HFF-Myc (cell line): ENCODE data around the gene CAMTA1.

Experiments
- DNase-seq: peaks from one replicate; pipeline ENCODE4 v3.0.0-alpha.2; 2011; ENCODE audit warnings: low read depth; ENCODE audit errors: extremely low read depth
- H3K4me3 ChIP-seq: replicated peaks from 2 replicates; pipeline ENCODE4 v1.5.1; 2011; ENCODE audit warnings: low read depth, mild to moderate bottlenecking, control low read depth, low read length
- CTCF ChIP-seq: IDR thresholded peaks from 2 replicates; pipeline ENCODE4 v1.5.1; 2012; ENCODE audit warnings: mild to moderate bottlenecking, low read depth, low read length, control low read depth; ENCODE audit errors: missing control alignments

CAMTA1 gene

GRCh38 chr1:6820899-6821298, 35.6 kb downstream of the CAMTA1 start:
- TF ChIP-seq CTCF: no peak
- DNase-seq: no peak
- no peak overlapping the region for H3K4me3 ChIP-seq

DNA sequence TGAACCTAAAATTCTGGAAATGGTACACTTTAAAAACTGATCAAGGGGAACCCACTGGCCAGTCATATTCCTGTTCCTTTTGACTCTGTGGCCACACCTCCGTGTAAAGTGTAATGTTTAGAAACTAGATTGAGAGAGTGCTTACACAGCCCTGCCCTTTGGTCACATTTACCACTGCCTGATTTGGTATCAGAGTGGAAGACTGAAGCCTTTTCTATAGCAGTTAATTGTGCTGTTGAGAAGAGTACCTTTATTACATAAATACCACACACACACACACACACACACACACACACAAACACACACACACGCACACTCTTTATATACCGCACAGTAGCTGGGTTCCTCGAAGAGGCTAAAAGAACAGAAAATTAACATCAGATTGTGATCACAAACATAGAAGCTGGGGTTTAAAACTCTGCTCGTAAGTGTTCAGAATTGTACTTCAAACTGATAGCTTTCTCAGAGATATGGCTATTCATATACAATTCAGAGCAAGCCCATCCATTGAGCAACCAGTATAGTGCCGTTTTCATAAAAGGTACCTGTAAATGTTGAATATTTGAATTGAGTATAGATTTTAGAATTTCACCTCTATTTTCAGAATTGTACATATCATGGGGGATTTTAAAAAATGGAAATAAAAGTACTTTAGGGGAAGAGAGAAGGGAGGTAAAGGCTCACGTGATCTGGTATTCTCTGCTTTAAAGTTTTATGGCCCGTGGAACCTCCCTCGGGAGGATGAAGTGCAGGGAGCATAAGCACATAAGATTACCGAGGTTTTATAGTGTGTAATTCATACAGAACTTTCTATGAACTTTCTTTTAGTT, 37.5 kb downstream of the CAMTA1 start:
- DNase-seq: no peak
- TF ChIP-seq CTCF: no peak
- no peak overlapping the region for H3K4me3 ChIP-seq

- TF ChIP-seq CTCF: no peak
- no peak for DNase-seq
- H3K4me3 ChIP-seq: no peak overlapping the region
Measured at GRCh38 chr1:6823793-6824192, 38.5 kb downstream of the CAMTA1 start.

GRCh38 chr1:6824665-6825368, 39.6 kb downstream of the CAMTA1 start:
- H3K4me3 ChIP-seq: no peak overlapping the region
- TF ChIP-seq CTCF: no peak

GRCh38 chr1:6825828-6826227, 40.6 kb downstream of the CAMTA1 start:
- TF ChIP-seq CTCF: no peak
- H3K4me3 ChIP-seq: no peak overlapping the region

More at GRCh38 chr1:6824665-6825368, 39.6 kb downstream of the CAMTA1 start:
- DNase-seq: no peak

DNA sequence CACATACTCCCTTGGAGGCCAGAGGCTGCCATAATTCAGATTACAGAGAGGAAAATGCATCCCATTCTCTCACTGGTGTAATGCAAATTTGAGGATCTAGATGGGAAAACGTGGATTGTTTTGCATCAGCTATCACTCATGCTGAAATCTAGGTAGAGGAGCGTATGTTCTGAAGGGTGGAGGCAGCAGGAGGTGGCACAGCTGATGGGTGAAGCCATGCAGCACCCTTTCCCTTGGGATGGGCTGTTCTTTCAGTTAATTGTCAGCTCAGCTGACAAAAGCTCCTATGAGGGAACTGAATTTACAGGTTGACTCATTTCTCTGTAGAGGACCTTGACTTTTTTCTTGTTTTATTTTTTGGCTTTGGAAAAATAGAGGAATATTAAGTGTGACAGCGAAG, 41.8 kb downstream of the CAMTA1 start:
- DNase-seq: no peak
- no peak overlapping the region for H3K4me3 ChIP-seq
- TF ChIP-seq CTCF: no peak

More at GRCh38 chr1:6825828-6826227, 40.6 kb downstream of the CAMTA1 start:
- no peak for DNase-seq
